ENCODE results near the gene GUCY2F.

The GUCY2F gene

GRCh38 chrX:109382332-109382731 is 99.6 kb downstream of the GUCY2F start:
- Histone ChIP-seq H3K18ac (ENCODE audit: low read length) (no peak overlapping the region), H4K91ac (ENCODE audit: low read depth, low read length, poor library complexity) (no peak overlapping the region), H2AFZ (ENCODE audit: low read length) (no peak overlapping the region), H2BK5ac (ENCODE audit: low read length) (no peak overlapping the region), H3K4me1 (ENCODE audit: control insufficient read depth in 2 of 2, insufficient read depth in 1 of 2, low read depth in 1 of 2, low read length in 2 of 2) (no peaks in the 10 kb centered on the region), H4K8ac (ENCODE audit: low read depth, low read length) (no peak overlapping the region), H3K4me2 (ENCODE audit: insufficient read depth, low read length, poor library complexity, severe bottlenecking) (no peak overlapping the region), H3K9me3 (replicated peaks in 1 of 2; ENCODE audit: control insufficient read depth in 2 of 2, insufficient read depth in 1 of 2, low read depth in 1 of 2, low read length in 2 of 2) (no peaks in the 10 kb centered on the region), H2AK5ac (ENCODE audit: low read depth, low read length) (no peak overlapping the region), H3K36me3 (replicated peaks in 1 of 2; ENCODE audit: control insufficient read depth in 2 of 2, insufficient read depth in 2 of 2, low read length in 2 of 2) (no peaks in the 10 kb centered on the region), H3K4ac (ENCODE audit: low read length) (no peak overlapping the region), H3K14ac (ENCODE audit: low read length) (no peak overlapping the region), H3K4me3 (ENCODE audit: low read length in 2 of 2) (no peak overlapping the region), H2BK15ac (ENCODE audit: low read length) (no peak overlapping the region), H2BK12ac (ENCODE audit: low read length) (no peak overlapping the region), H3K79me1 (ENCODE audit: low read depth, low read length) (no peaks in the 10 kb centered on the region), H2BK120ac (ENCODE audit: low read depth, low read length) (no peak overlapping the region), H3K23ac (ENCODE audit: low read depth, low read length, poor library complexity) (no peak overlapping the region), H3K27ac (replicated peaks; ENCODE audit: low read length) (no peak overlapping the region), H3K27me3 (ENCODE audit: control insufficient read depth in 3 of 3, insufficient read depth in 3 of 3, low read depth in 1 of 3, low read length in 3 of 3) (no peaks in the 10 kb centered on the region), H3K9ac (ENCODE audit: low read depth, low read length, poor library complexity) (no peak overlapping the region)
- WGBS, 2 donors (ENCODE audit: extremely low coverage in 2 of 2, insufficient read length in 2 of 2, insufficient replicate concordance in 1 of 2): no CpG with 5 or more reads among the region's 4 CpGs
- DNase-seq (ENCODE audit: low spot score): no peak

GRCh38 chrX:109378281-109378680 is 103.6 kb downstream of the GUCY2F start:
- Histone ChIP-seq H3K9ac (ENCODE audit: low read depth, low read length, poor library complexity) (no peak overlapping the region), H3K4me1 (ENCODE audit: control insufficient read depth in 2 of 2, insufficient read depth in 1 of 2, low read depth in 1 of 2, low read length in 2 of 2) (no peaks in the 10 kb centered on the region), H2BK5ac (ENCODE audit: low read length) (no peak overlapping the region), H3K18ac (ENCODE audit: low read length) (no peak overlapping the region), H3K27ac (replicated peaks; ENCODE audit: low read length) (no peak overlapping the region), H3K79me1 (ENCODE audit: low read depth, low read length) (no peaks in the 10 kb centered on the region), H3K14ac (ENCODE audit: low read length) (no peak overlapping the region), H2BK120ac (ENCODE audit: low read depth, low read length) (no peak overlapping the region), H4K8ac (ENCODE audit: low read depth, low read length) (no peak overlapping the region), H3K23ac (ENCODE audit: low read depth, low read length, poor library complexity) (no peak overlapping the region), H3K27me3 (ENCODE audit: control insufficient read depth in 3 of 3, insufficient read depth in 3 of 3, low read depth in 1 of 3, low read length in 3 of 3) (no peaks in the 10 kb centered on the region), H2BK12ac (ENCODE audit: low read length) (no peak overlapping the region), H2AFZ (ENCODE audit: low read length) (no peak overlapping the region), H3K4me2 (ENCODE audit: insufficient read depth, low read length, poor library complexity, severe bottlenecking) (no peak overlapping the region), H3K4ac (ENCODE audit: low read length) (no peak overlapping the region), H3K4me3 (ENCODE audit: low read length in 2 of 2) (no peak overlapping the region), H2BK15ac (ENCODE audit: low read length) (no peak overlapping the region), H3K9me3 (replicated peaks in 1 of 2; ENCODE audit: control insufficient read depth in 2 of 2, insufficient read depth in 1 of 2, low read depth in 1 of 2, low read length in 2 of 2) (no peaks in the 10 kb centered on the region), H3K36me3 (replicated peaks in 1 of 2; ENCODE audit: control insufficient read depth in 2 of 2, insufficient read depth in 2 of 2, low read length in 2 of 2) (no peaks in the 10 kb centered on the region), H2AK5ac (ENCODE audit: low read depth, low read length) (no peak overlapping the region), H4K91ac (ENCODE audit: low read depth, low read length, poor library complexity) (no peak overlapping the region)
- no peak for DNase-seq (ENCODE audit: low spot score)
- no CpG with 5 or more reads among the region's 1 CpG for WGBS, 2 donors (ENCODE audit: extremely low coverage in 2 of 2, insufficient read length in 2 of 2, insufficient replicate concordance in 1 of 2)

GRCh38 chrX:109374262-109374960 is 107.5 kb downstream of the GUCY2F start:
- Histone ChIP-seq H2BK15ac (ENCODE audit: low read length) (no peak overlapping the region), H3K4ac (ENCODE audit: low read length) (no peak overlapping the region), H2BK120ac (ENCODE audit: low read depth, low read length) (no peak overlapping the region), H3K36me3 (replicated peaks in 1 of 2; ENCODE audit: control insufficient read depth in 2 of 2, insufficient read depth in 2 of 2, low read length in 2 of 2) (no peaks in the 10 kb centered on the region), H3K27ac (replicated peaks; ENCODE audit: low read length) (no peak overlapping the region), H3K9me3 (replicated peaks in 1 of 2; ENCODE audit: control insufficient read depth in 2 of 2, insufficient read depth in 1 of 2, low read depth in 1 of 2, low read length in 2 of 2) (no peaks in the 10 kb centered on the region), H2AFZ (ENCODE audit: low read length) (peak overlapping the region; percentile 35), H3K18ac (ENCODE audit: low read length) (no peak overlapping the region), H3K14ac (ENCODE audit: low read length) (no peak overlapping the region), H3K4me2 (ENCODE audit: insufficient read depth, low read length, poor library complexity, severe bottlenecking) (no peak overlapping the region), H3K4me1 (ENCODE audit: control insufficient read depth in 2 of 2, insufficient read depth in 1 of 2, low read depth in 1 of 2, low read length in 2 of 2) (peaks cover 0 to 1% of the 10 kb centered on the region in 2 donors), H4K8ac (ENCODE audit: low read depth, low read length) (no peak overlapping the region), H2BK12ac (ENCODE audit: low read length) (no peak overlapping the region), H3K23ac (ENCODE audit: low read depth, low read length, poor library complexity) (no peak overlapping the region), H3K27me3 (ENCODE audit: control insufficient read depth in 3 of 3, insufficient read depth in 3 of 3, low read depth in 1 of 3, low read length in 3 of 3) (no peaks in the 10 kb centered on the region), H3K79me1 (ENCODE audit: low read depth, low read length) (no peaks in the 10 kb centered on the region), H3K9ac (ENCODE audit: low read depth, low read length, poor library complexity) (no peak overlapping the region), H4K91ac (ENCODE audit: low read depth, low read length, poor library complexity) (no peak overlapping the region), H2AK5ac (ENCODE audit: low read depth, low read length) (no peak overlapping the region), H2BK5ac (ENCODE audit: low read length) (no peak overlapping the region), H3K4me3 (ENCODE audit: low read length in 2 of 2) (no peak overlapping the region)
- no peak for DNase-seq (ENCODE audit: low spot score)
- no CpG with 5 or more reads among the region's 1 CpG for WGBS, 2 donors (ENCODE audit: extremely low coverage in 2 of 2, insufficient read length in 2 of 2, insufficient replicate concordance in 1 of 2)

- no peak overlapping the region for H3K18ac ChIP-seq (ENCODE audit: low read length)
- H3K14ac ChIP-seq (ENCODE audit: low read length): no peak overlapping the region
- no peaks in the 10 kb centered on the region for H3K79me1 ChIP-seq (ENCODE audit: low read depth, low read length)
- no peak overlapping the region for H2BK120ac ChIP-seq (ENCODE audit: low read depth, low read length)
- H3K36me3 ChIP-seq (replicated peaks in 1 of 2; ENCODE audit: control insufficient read depth in 2 of 2, insufficient read depth in 2 of 2, low read length in 2 of 2): no peaks in the 10 kb centered on the region
- no peak overlapping the region for H3K4me3 ChIP-seq (ENCODE audit: low read length in 2 of 2)
- no peak overlapping the region for H4K91ac ChIP-seq (ENCODE audit: low read depth, low read length, poor library complexity)
- H3K4me2 ChIP-seq (ENCODE audit: insufficient read depth, low read length, poor library complexity, severe bottlenecking): no peak overlapping the region
- H3K9me3 ChIP-seq (replicated peaks in 1 of 2; ENCODE audit: control insufficient read depth in 2 of 2, insufficient read depth in 1 of 2, low read depth in 1 of 2, low read length in 2 of 2): no peaks in the 10 kb centered on the region
- no peaks in the 10 kb centered on the region for H3K27me3 ChIP-seq (ENCODE audit: control insufficient read depth in 3 of 3, insufficient read depth in 3 of 3, low read depth in 1 of 3, low read length in 3 of 3)
- H2BK12ac ChIP-seq (ENCODE audit: low read length): no peak overlapping the region
- no peak overlapping the region for H3K27ac ChIP-seq (replicated peaks; ENCODE audit: low read length)
- no peak overlapping the region for H3K4ac ChIP-seq (ENCODE audit: low read length)
- no peak overlapping the region for H3K9ac ChIP-seq (ENCODE audit: low read depth, low read length, poor library complexity)
- no peak overlapping the region for H2AFZ ChIP-seq (ENCODE audit: low read length)
- H3K4me1 ChIP-seq (ENCODE audit: control insufficient read depth in 2 of 2, insufficient read depth in 1 of 2, low read depth in 1 of 2, low read length in 2 of 2): peaks cover 0 to 1% of the 10 kb centered on the region in 2 donors
- no peak overlapping the region for H3K23ac ChIP-seq (ENCODE audit: low read depth, low read length, poor library complexity)
- H2BK15ac ChIP-seq (ENCODE audit: low read length): no peak overlapping the region
- no peak for DNase-seq (ENCODE audit: low spot score)
- no CpG with 5 or more reads among the region's 2 CpGs for WGBS, 2 donors (ENCODE audit: extremely low coverage in 2 of 2, insufficient read length in 2 of 2, insufficient replicate concordance in 1 of 2)
- no peak overlapping the region for H2AK5ac ChIP-seq (ENCODE audit: low read depth, low read length)
- H4K8ac ChIP-seq (ENCODE audit: low read depth, low read length): no peak overlapping the region
- no peak overlapping the region for H2BK5ac ChIP-seq (ENCODE audit: low read length)
Measured at GRCh38 chrX:109373468-109373867, 108.4 kb downstream of the GUCY2F start.

Data from neuronal stem cell (in vitro differentiated cells).